Activated T-cell treated with anti-CD3 and anti-CD28 coated beads for 1 hour (primary cell): ENCODE results near the gene ZNF292.
A peak's percentile ranks its signal among the peaks of the same experiment; 100 is the strongest.
"Not testable (repeated sequence)": the region's sequence is repeated elsewhere in the genome, so short reads cannot be mapped to it uniquely, and the experiment has no call there.

Source experiments
- DNase-seq: peaks from one replicate; pipeline ENCODE4 v3.0.0-alpha.2; 2020; ENCODE audit warnings: low read depth

Gene ZNF292

GRCh38 chr6:87154993-87155841 lies at the start of gene ZNF292:
TSS of gene ZNF292 (plus strand) at chr6:87155565. CDS start at chr6:87155592, 27 bp downstream.
- DNase-seq = peak; percentile 89

GRCh38 chr6:87105823-87106222 lies 49.5 kb upstream of the ZNF292 start:
- no peak for DNase-seq

GRCh38 chr6:87110636-87111035 lies 44.7 kb upstream of the ZNF292 start:
- no peak for DNase-seq

- no peak for DNase-seq
Measured at GRCh38 chr6:87115402-87116135, 39.8 kb upstream of the ZNF292 start.

- DNase-seq = no peak
Measured at GRCh38 chr6:87116922-87117321, 38.4 kb upstream of the ZNF292 start.

GRCh38 chr6:87118054-87118453 lies 37.3 kb upstream of the ZNF292 start:
- no peak for DNase-seq

GRCh38 chr6:87122477-87122876 lies 32.9 kb upstream of the ZNF292 start:
- DNase-seq = no peak

- no peak for DNase-seq
Measured at GRCh38 chr6:87124074-87124473, 31.3 kb upstream of the ZNF292 start.

- DNase-seq = no peak
Measured at GRCh38 chr6:87126501-87126900, 28.9 kb upstream of the ZNF292 start.

- DNase-seq = no peak
Measured at GRCh38 chr6:87127737-87128136, 27.6 kb upstream of the ZNF292 start.

- DNase-seq = no peak
Measured at GRCh38 chr6:87136963-87137362, 18.4 kb upstream of the ZNF292 start.

- DNase-seq = no peak
Measured at GRCh38 chr6:87139236-87139635, 16.1 kb upstream of the ZNF292 start.

- not testable (repeated sequence) for DNase-seq
Measured at GRCh38 chr6:87139927-87140326, 15.4 kb upstream of the ZNF292 start.

GRCh38 chr6:87146363-87146762 lies 9.0 kb upstream of the ZNF292 start:
- DNase-seq = no peak

GRCh38 chr6:87150406-87150805 lies 5.0 kb upstream of the ZNF292 start:
- DNase-seq = no peak

- DNase-seq = no peak
Measured at GRCh38 chr6:87151471-87151780, 3.9 kb upstream of the ZNF292 start.

- peak; percentile 57 for DNase-seq
Measured at GRCh38 chr6:87151781-87152525, 3.4 kb upstream of the ZNF292 start.

- DNase-seq = no peak
Measured at GRCh38 chr6:87152526-87152955, 2.8 kb upstream of the ZNF292 start.

- no peak for DNase-seq
Measured at GRCh38 chr6:87154641-87154992, 748 bp upstream of the ZNF292 start.

GRCh38 chr6:87155842-87156815 lies 764 bp downstream of the ZNF292 start:
- DNase-seq = peak; percentile 22

- not testable (repeated sequence) for DNase-seq
Measured at GRCh38 chr6:87157596-87157995, 2.2 kb downstream of the ZNF292 start.

GRCh38 chr6:87161299-87161698 lies 5.9 kb downstream of the ZNF292 start:
- DNase-seq = no peak
